ENCODE data around the gene CFAP126. TPM values are rescaled to one million over a fixed set of nuclear protein-coding genes. Genes with fewer than 3 reads are reported as not detected.

Gene CFAP126
- not detected in 2 replicates for total RNA-seq (2021; fragmentation: NEBNext Ultra II Directional; extraction: Animal tissue kit (Norgen Biotek cat#: 25700))
- not detected in 2 replicates for polyA plus RNA-seq (2011; rRNA removed)
- polyA plus RNA-seq (2011; cell fraction: cytosol; rRNA removed): not detected
- polyA plus RNA-seq (2011; cell fraction: nucleus; rRNA removed): not detected
- polyA plus RNA-seq (2012, experiment 1 of 2): 0.28 to 0.35 TPM in 2 of 4 replicates, not detected in the others
- polyA plus RNA-seq (2012, experiment 2 of 2): not detected
- polyA plus RNA-seq (2013, experiment 1 of 2): not detected
- polyA plus RNA-seq (2013, experiment 2 of 2): not detected
- not detected in 2 replicates for polyA minus RNA-seq (2011; rRNA and poly(A)+ RNA removed)
- not detected for polyA minus RNA-seq (2011; cell fraction: cytosol; rRNA and poly(A)+ RNA removed)
- polyA minus RNA-seq (2011; cell fraction: nucleus; rRNA and poly(A)+ RNA removed): not detected
- long read RNA-seq, experiment 1: 0 reads
- long read RNA-seq, experiment 2: 0 reads

DNA sequence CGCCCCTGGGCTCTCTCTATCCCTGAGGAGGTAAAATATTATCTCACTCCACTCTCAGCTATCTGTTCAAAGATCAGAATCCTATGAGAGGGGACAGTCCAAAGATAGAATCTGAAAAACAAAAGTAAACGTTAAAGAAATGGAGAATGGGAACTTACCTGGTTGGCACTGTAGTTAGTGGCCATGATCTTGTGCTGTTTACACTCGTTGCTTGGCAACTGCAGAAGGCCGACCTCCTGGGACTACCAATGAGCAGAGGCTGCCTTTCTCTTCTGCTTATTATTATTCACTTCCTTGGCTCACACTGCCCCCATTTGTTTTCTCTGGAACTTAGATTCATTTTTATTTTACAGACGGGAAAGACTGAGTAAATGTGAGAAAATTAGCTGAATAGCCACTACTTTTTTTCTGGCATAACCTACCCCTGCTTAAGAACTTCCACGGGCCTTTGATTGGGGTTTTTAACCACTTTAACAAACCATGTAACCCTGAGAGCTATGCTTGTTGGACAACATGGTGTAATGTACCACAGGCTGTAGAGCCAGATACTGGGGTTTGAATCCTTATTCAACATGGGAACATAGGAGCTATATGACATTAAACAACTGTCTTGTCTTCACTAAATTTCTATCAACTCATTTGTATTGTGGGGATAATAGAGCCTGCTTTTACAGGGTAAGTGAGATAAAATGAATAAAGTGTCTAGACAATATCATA, at the start of gene CFAP126:
TSS of gene CFAP126 (minus strand) at position 193 of the 717 bp plus-strand sequence. CDS start at position 185, 8 bp downstream.
- DNase-seq (ENCODE audit: low read depth in 1 of 2, low spot score in 2 of 2) (no peak), FAIRE-seq (peak; percentile 95)
- peak within 1 kb of the TSS; percentile 68 for H3K27ac ChIP-seq (ENCODE audit: low read depth, low read length)
- ChIA-PET CTCF (ENCODE audit: partially characterized antibody) (interaction anchor here (0.8 to 7.2 kb wide), 13 partner anchors 11 to 187 kb away, joined by 3 to 41 read pairs (median 4); no protein-coding TSS in a partner anchor), POLR2A (ENCODE audit: partially characterized antibody) (interaction anchor here (0.9 kb wide), 1 partner anchor 171 kb away, joined by 3 read pairs; no protein-coding TSS in a partner anchor)
- no peak within 1 kb of the TSS for H2BK120ac ChIP-seq (replicated peaks; ENCODE audit: low read depth, low read length)
- no peak within 1 kb of the TSS for H2BK5ac ChIP-seq (ENCODE audit: low read depth, low read length)
- no peak within 1 kb of the TSS for H3K4ac ChIP-seq (replicated peaks; ENCODE audit: insufficient read length, low read depth, low read length)
- no peak within 1 kb of the TSS for H2BK20ac ChIP-seq (ENCODE audit: low read length)
- no peak within 1 kb of the TSS for H4K5ac ChIP-seq (ENCODE audit: insufficient read length, low read depth, low read length)
- no peak within 1 kb of the TSS for H3K9ac ChIP-seq (replicated peaks in 1 of 4; ENCODE audit: extremely low read depth in 1 of 4, low read depth in 3 of 4, low read length in 3 of 4)
- no peaks in the 10 kb centered on the region for H3K27me3 ChIP-seq (replicated peaks in 1 of 4; ENCODE audit: control insufficient read depth in 3 of 4, extremely low read depth in 1 of 4, insufficient read depth in 3 of 4, low read length in 3 of 4)
- H4K91ac ChIP-seq (replicated peaks; ENCODE audit: insufficient read length, low read length): no peak within 1 kb of the TSS
- no peak within 1 kb of the TSS for H2AK5ac ChIP-seq (ENCODE audit: low read depth, low read length)
- no peak within 1 kb of the TSS for H3K4me3 ChIP-seq (ENCODE audit: extremely low read depth in 1 of 4, insufficient read depth in 2 of 4, low read depth in 3 of 4, low read length in 4 of 4)
- no peak within 1 kb of the TSS for H3K14ac ChIP-seq (ENCODE audit: insufficient read length)
- H2AFZ ChIP-seq (ENCODE audit: low read length): no peak within 1 kb of the TSS
- H3K56ac ChIP-seq (replicated peaks; ENCODE audit: insufficient read length, low read depth, low read length): no peak within 1 kb of the TSS
- no peaks in the 10 kb centered on the region for H4K20me1 ChIP-seq (replicated peaks in 1 of 2; ENCODE audit: control insufficient read depth in 1 of 2, insufficient read depth in 2 of 2, low read length in 2 of 2)
- H2BK12ac ChIP-seq (ENCODE audit: low read depth, low read length): no peak within 1 kb of the TSS
- H3K79me1 ChIP-seq (ENCODE audit: low read depth, low read length): no peaks in the 10 kb centered on the region
- 49% methylated on average over 6 of the region's 6 CpGs; no CpG with 5 or more reads in 1 of the 2 experiments for WGBS, 2 experiments (ENCODE audit: extremely low coverage in 1 of 2, insufficient coverage in 1 of 2, insufficient read length in 1 of 2, insufficient replicate concordance in 2 of 2, low coverage in 1 of 2, low lambda C conversion rate in 2 of 2, missing lambda C conversion rate in 1 of 2)
- H3K23me2 ChIP-seq (ENCODE audit: low read depth, low read length): no peaks in the 10 kb centered on the region
- peaks cover 0 to 4% (median 0%) of the 10 kb centered on the region in 4 experiments; a peak in 1 of 7 replicates for H3K4me1 ChIP-seq (replicated peaks in 1 of 4; ENCODE audit: control insufficient read depth in 3 of 4, insufficient read depth in 4 of 4, low read length in 3 of 4)
- H3K23ac ChIP-seq (ENCODE audit: insufficient read length): no peak within 1 kb of the TSS
- H3K79me2 ChIP-seq (ENCODE audit: control insufficient read depth in 1 of 2, insufficient read depth in 2 of 2, low read length in 2 of 2): no peaks in the 10 kb centered on the region
- no peak within 1 kb of the TSS for H2BK15ac ChIP-seq (ENCODE audit: low read length)
- peaks cover 0 to 13% (median 4%) of the 10 kb centered on the region in 4 experiments; a peak in 2 of 8 replicates for H3K36me3 ChIP-seq (ENCODE audit: control insufficient read depth in 2 of 4, insufficient read depth in 4 of 4, low read length in 3 of 4)
- no peak within 1 kb of the TSS for H4K8ac ChIP-seq (ENCODE audit: extremely low read depth, insufficient read depth, low read length)
- no peak within 1 kb of the TSS for H3K18ac ChIP-seq (ENCODE audit: extremely low read depth, low read length)
- H3K4me2 ChIP-seq (ENCODE audit: insufficient read depth in 1 of 2, low read depth in 2 of 2, low read length in 2 of 2): no peak within 1 kb of the TSS; a peak in 1 of 4 replicates
- H3K9me3 ChIP-seq (ENCODE audit: insufficient read depth in 2 of 2, low read depth in 1 of 2, low read length in 1 of 2): no peaks in the 10 kb centered on the region
- no peak for TF ChIP-seq SUZ12 (IDR thresholded peaks at IDR 0.05; ENCODE audit: low read length)
- no peak for TF ChIP-seq TEAD4 (IDR thresholded peaks at IDR 0.05; ENCODE audit: low read depth, low read length)
- no peak for TF ChIP-seq ZNF274 (IDR thresholded peaks at IDR 0.05; ENCODE audit: borderline replicate concordance, extremely low read depth, low read length)
- TF ChIP-seq CTCF (IDR thresholded peaks at IDR 0.05; ENCODE audit: control extremely low read depth in 1 of 3, insufficient read depth in 1 of 3, low read depth in 1 of 3, low read length in 3 of 3): peak in 2 of 3 experiments; percentile 16 to 20; a peak in 2 of 4 replicates
- no peak for TF ChIP-seq KDM5A (IDR thresholded peaks at IDR 0.05; ENCODE audit: low read length)
- TF ChIP-seq RXRA (IDR thresholded peaks at IDR 0.05; ENCODE audit: insufficient read depth, low read depth, low read length): no peak
- no peak for TF ChIP-seq MAX (IDR thresholded peaks at IDR 0.05)

All from H1 (cell line).